K562 (cell line): ENCODE data around the gene ABCA4. TPM values are rescaled to one million over a fixed set of nuclear protein-coding genes. Genes with fewer than 3 reads are reported as not detected.

ENCODE experiments used
- ATAC-seq: fragments of 200-7000 bp; cut with Tn5 transposase; 3 replicates; pipeline ENCODE4 v1.9.1; 2020; ENCODE audit warnings: moderate library complexity
- BruUV-seq: library from RNA; stranded (reverse); fragments of 400-500 nt; replicated peaks from 2 replicates; lab custom pipeline; 2021; lab: Mats Ljungman, UMichigan
- CTCF ChIA-PET: fragments of 300-600 bp; formaldehyde crosslinking; extraction: SDS; loops from one replicate; lab custom pipeline; 2021; ENCODE audit warnings: low intra/inter-chr PET ratio; lab: Yijun Ruan, JAX
- POLR2A ChIA-PET: fragments of 300-600, 350-650 bp; sonication (Branson Sonifier 250); formaldehyde crosslinking; extraction: SDS; loops from one replicate; lab custom pipeline; 2021; ENCODE audit warnings: antibody characterized with exemption, inconsistent platforms; lab: Yijun Ruan, JAX
- DNase-seq, 4 experiments: peaks; one replicate each; pipeline versions ENCODE4 v3.0.0 to v3.0.0-alpha.2; 2011 to 2018; ENCODE audit warnings: low spot score in 3 of 4, mixed read lengths in 3 of 4; ENCODE audit errors: extremely low read depth in 1 of 4
- FAIRE-seq: peaks from 2 replicates; lab custom pipeline; 2011; peaks lifted over from hg19 to GRCh38; lab: Jason Lieb, UNC
- H2AFZ ChIP-seq: 2 replicates; pipeline ENCODE4 v1.6.0; 2011; ENCODE audit warnings: low read depth, low read length, control low read depth, inconsistent platforms
- H3K27ac ChIP-seq: fragments of 200-600 bp; 3 replicates; pipeline ENCODE4 v1.8.0; 2011; ENCODE audit warnings: low read depth, mild to moderate bottlenecking, control low read depth, inconsistent platforms, low read length, moderate library complexity, mixed read lengths; ENCODE audit errors: extremely low read depth
- H3K27me3 ChIP-seq, 2 experiments: fragments of 300-600 bp in 1 of 2; 2 replicates in 1 of 2; 3 replicates in 1 of 2; pipeline versions ENCODE4 v1.6.0 to v1.8.0; 2011; ENCODE audit warnings: inconsistent platforms in 2 of 2, low read length in 2 of 2, mild to moderate bottlenecking in 1 of 2, mixed read lengths in 1 of 2, moderate library complexity in 1 of 2; ENCODE audit not compliant: control insufficient read depth in 2 of 2, insufficient read depth in 2 of 2
- H3K36me3 ChIP-seq: fragments of 300-600 bp; 3 replicates; pipeline ENCODE4 v1.8.0; 2011; ENCODE audit warnings: mild to moderate bottlenecking, low read length, inconsistent platforms; ENCODE audit not compliant: control insufficient read depth, insufficient read depth
- H3K4me1 ChIP-seq, 2 experiments: fragments of 200-600 bp in 1 of 2; replicated peaks in 1 of 2; 2 replicates in 1 of 2; 3 replicates in 1 of 2; pipeline versions ENCODE4 v1.5.1 to v1.8.0; 2011; ENCODE audit warnings: inconsistent platforms in 2 of 2, low read length in 2 of 2, mild to moderate bottlenecking in 1 of 2, mixed read lengths in 1 of 2, moderate library complexity in 1 of 2; ENCODE audit not compliant: control insufficient read depth in 2 of 2, insufficient read depth in 2 of 2
- H3K4me2 ChIP-seq: 2 replicates; pipeline ENCODE4 v1.6.1; 2011; ENCODE audit warnings: low read length, control low read depth, inconsistent platforms, mixed read lengths; ENCODE audit not compliant: insufficient read depth
- H3K4me3 ChIP-seq: fragments of 200-600 bp; sonication (generic), shearing (Covaris generic); 2 replicates; pipeline ENCODE4 v1.5.1; 2016; ENCODE audit warnings: control low read depth, inconsistent platforms
- H3K79me2 ChIP-seq: fragments of 200-600 bp; 3 replicates; pipeline ENCODE4 v1.8.0; 2011; ENCODE audit warnings: low read length, inconsistent platforms; ENCODE audit not compliant: control insufficient read depth, insufficient read depth
- H3K9ac ChIP-seq, 2 experiments: 2 replicates each; pipeline versions ENCODE4 v1.6.0 to v1.6.1; 2011; ENCODE audit warnings: low read depth in 2 of 2, low read length in 2 of 2, control low read depth in 1 of 2, inconsistent platforms in 1 of 2, mild to moderate bottlenecking in 1 of 2, mixed read lengths in 1 of 2; ENCODE audit not compliant: insufficient read depth in 1 of 2
- H3K9me1 ChIP-seq: one replicate; pipeline ENCODE4 v1.6.0; 2011; ENCODE audit warnings: inconsistent platforms, mild to moderate bottlenecking, low read length, moderate library complexity; ENCODE audit not compliant: control insufficient read depth, insufficient read depth
- H3K9me3 ChIP-seq: replicated peaks from 2 replicates; pipeline ENCODE4 v1.5.1; 2011; ENCODE audit warnings: low read depth, low read length, inconsistent platforms; ENCODE audit not compliant: control insufficient read depth, insufficient read depth
- H4K20me1 ChIP-seq: replicated peaks from 2 replicates; pipeline ENCODE4 v1.6.1; 2011; ENCODE audit warnings: low read length, inconsistent platforms, mixed read lengths; ENCODE audit not compliant: control insufficient read depth, insufficient read depth
- CHD1 ChIP-seq: fragments of 200-600 bp; sonication (generic); IDR thresholded peaks from one replicate; pipeline ENCODE4 v1.6.1; 2012; ENCODE audit warnings: mild to moderate bottlenecking, moderate library complexity, low read length, inconsistent platforms
- CREB5 ChIP-seq: fragments of 250-450 bp; sonication (Bioruptor Pico); IDR thresholded peaks from 2 replicates; pipeline ENCODE4 v1.5.0; 2020; ENCODE audit warnings: mild to moderate bottlenecking
- CUX1 ChIP-seq: fragments of 200-800 bp; sonication (Bioruptor generic); IDR thresholded peaks from 2 replicates; pipeline ENCODE4 v1.6.1; 2016; ENCODE audit warnings: missing genetic modification characterization, missing compliant biosample characterization
- ELK1 ChIP-seq: sonication (generic); formaldehyde crosslinking; IDR thresholded peaks from 2 replicates; pipeline ENCODE4 v1.8.1; 2022; ENCODE audit warnings: missing genetic modification reagents
- HBP1 ChIP-seq: fragments of 450-650 bp; formaldehyde crosslinking; IDR thresholded peaks from 2 replicates; pipeline ENCODE4 v1.4.0; 2022; ENCODE audit warnings: missing genetic modification characterization
- MAZ ChIP-seq, 2 experiments: fragments of 450-650 bp in 1 of 2; sonication (generic) in 1 of 2; formaldehyde crosslinking; IDR thresholded peaks in 1 of 2; conservative IDR thresholded peaks in 1 of 2; 2 replicates each; pipeline versions ENCODE4 v1.4.0 to v1.5.0; 2020; ENCODE audit warnings: mild to moderate bottlenecking in 1 of 2, missing genetic modification reagents in 1 of 2
- NFE2 ChIP-seq: IDR thresholded peaks from 2 replicates; pipeline ENCODE4 v1.6.1; 2014; ENCODE audit warnings: antibody characterized with exemption, low read depth
- PHF21A ChIP-seq: fragments of 450-650 bp; IDR thresholded peaks from 2 replicates; pipeline ENCODE4 v1.6.1; 2017; ENCODE audit warnings: low read depth, borderline replicate concordance
- SNRNP70 ChIP-seq: fragments of 200-400 bp; formaldehyde crosslinking; optimal IDR thresholded peaks from 2 replicates; pipeline ENCODE3; 2017; ENCODE audit warnings: low read depth, low read length
- TAF1 ChIP-seq: IDR thresholded peaks from 2 replicates; pipeline ENCODE4 v1.6.1; 2011; ENCODE audit warnings: mild to moderate bottlenecking, low read length, moderate library complexity; ENCODE audit not compliant: insufficient read depth, control insufficient read depth, severe bottlenecking; ENCODE audit errors: extremely low read depth
- ZNF232 ChIP-seq: sonication (generic); formaldehyde crosslinking; IDR thresholded peaks from 2 replicates; pipeline ENCODE4 v1.8.0; 2022; ENCODE audit warnings: mild to moderate bottlenecking, missing genetic modification reagents
- ZNF445 ChIP-seq: fragments of 250-450 bp; sonication (Bioruptor Pico); IDR thresholded peaks from 2 replicates; pipeline ENCODE4 v1.4.0; 2020; ENCODE audit warnings: low read depth, mild to moderate bottlenecking, moderate library complexity
- WGBS: fragments of 100-300 bp; shearing (Covaris generic); methylation state at CpG from one replicate; pipeline ENCODE4 v1.1.6; 2016; ENCODE audit warnings: low coverage, mixed read lengths; ENCODE audit not compliant: insufficient coverage; ENCODE audit errors: missing lambda C conversion rate; 5-methylcytosine and 5-hydroxymethylcytosine counted together
- in situ Hi-C: fragments of 300-500 bp; cut with MboI; formaldehyde crosslinking; loops from 4 replicates; pipeline ENCODE4 v1.15.0; 2018; ENCODE audit warnings: inconsistent platforms, mixed read lengths
- intact Hi-C: fragments of 100-400 bp; cut with micrococcal nuclease; formaldehyde crosslinking; loops from 2 replicates; pipeline ENCODE4 v1.14.2; 2022
- polyA plus RNA-seq, 8 experiments: library from polyadenylated mRNA; depleted of rRNA in 4 of 8; stranded (reverse) in 5 of 8; unstranded in 3 of 8; fragments of >200 nt; fragmentation: Nextera tagmentation in 2 of 8; fragmentation: Illumina TruSeq in 1 of 8; extraction: Ambion mirVana in 2 of 8; extraction: Trizol in 1 of 8; gene quantifications; 2 replicates each; pipeline versions ENCODE4 v1.2.1 to v1.2.3, GENCODE V29; 2011 to 2014; ENCODE audit warnings: inconsistent platforms in 1 of 8, missing spikeins in 1 of 8
- total RNA-seq, 7 experiments: library from RNA; depleted of rRNA in 6 of 7; stranded (reverse); fragments of >200 nt in 6 of 7; fragmentation: Illumina TruSeq in 2 of 7; extraction: Trizol in 2 of 7; gene quantifications; 2 replicates each; pipeline versions ENCODE4 v1.2.1 to v1.2.3, GENCODE V29; 2011 to 2021; ENCODE audit warnings: low replicate concordance in 1 of 7

ABCA4 gene
- total and polyA plus RNA-seq, 9 of the 15 experiments (the other 6 are each of a cell fraction or from before 2014, with no cell fraction given): 0.01 to 0.04 TPM; not detected in 7

GRCh38 chr1:94084085-94084484 is 36.9 kb downstream of the ABCA4 start (continued):
- TF ChIP-seq CHD1: no peak

GRCh38 chr1:94083681-94084080 is 37.3 kb downstream of the ABCA4 start:
- ChIA-PET CTCF (no interaction called here), POLR2A (no interaction called here)
- no peaks in the 10 kb centered on the region for H3K9me3 ChIP-seq
- H3K27ac ChIP-seq: no peak overlapping the region
- DNase-seq: no peak
- H3K4me3 ChIP-seq: no peak overlapping the region
- H3K27me3 ChIP-seq: peaks cover 4 to 19% of the 10 kb centered on the region in 2 experiments; a peak in 3 of 5 replicates
- BruUV-seq: no TSS peak
- in situ Hi-C loops: no loop called here
- H3K4me2 ChIP-seq: no peak overlapping the region
- H3K9me1 ChIP-seq: no peaks in the 10 kb centered on the region
- intact Hi-C loops: no loop called here
- no peaks in the 10 kb centered on the region; the same call in 1 of the 2 replicates for H4K20me1 ChIP-seq
- WGBS: 0% methylated on average over 4 of the region's 4 CpGs
- no peaks in the 10 kb centered on the region for H3K79me2 ChIP-seq
- H3K36me3 ChIP-seq: no peaks in the 10 kb centered on the region
- no peak overlapping the region for H2AFZ ChIP-seq
- ATAC-seq: no peak
- FAIRE-seq: no peak
- no peak overlapping the region for H3K9ac ChIP-seq
- H3K4me1 ChIP-seq: no peaks in the 10 kb centered on the region
- TF ChIP-seq HBP1 (CRISPR knock-in tag): no peak
- no peak for TF ChIP-seq MAZ (CRISPR knock-in tag; conservative IDR thresholded peaks at IDR 0.05 in 1 of 2, IDR thresholded peaks at IDR 0.05 in 1 of 2)
- no peak for TF ChIP-seq ELK1 (CRISPR knock-in tag)
- no peak for TF ChIP-seq SNRNP70
- no peak for TF ChIP-seq NFE2
- TF ChIP-seq PHF21A: no peak
- no peak for TF ChIP-seq CUX1 (CRISPR knock-in tag)
- no peak for TF ChIP-seq CREB5 (CRISPR knock-in tag)
- no peak for TF ChIP-seq TAF1
- no peak for TF ChIP-seq ZNF232
- TF ChIP-seq ZNF445 (CRISPR knock-in tag): no peak
